A549 (cell line): ENCODE results near the gene CPO.

Experiments
- JUNB ChIP-seq: fragments of >200 bp; sonication (Bioruptor Twin); formaldehyde crosslinking; IDR thresholded peaks from 2 replicates; pipeline ENCODE4 v1.6.1; 2016
- TF ChIP-seq, protein P1 (sequence below): fragments of >200 bp; sonication (Bioruptor Twin); formaldehyde crosslinking; IDR thresholded peaks from 3 replicates; pipeline ENCODE4 v1.5.1; 2016

DNA sequence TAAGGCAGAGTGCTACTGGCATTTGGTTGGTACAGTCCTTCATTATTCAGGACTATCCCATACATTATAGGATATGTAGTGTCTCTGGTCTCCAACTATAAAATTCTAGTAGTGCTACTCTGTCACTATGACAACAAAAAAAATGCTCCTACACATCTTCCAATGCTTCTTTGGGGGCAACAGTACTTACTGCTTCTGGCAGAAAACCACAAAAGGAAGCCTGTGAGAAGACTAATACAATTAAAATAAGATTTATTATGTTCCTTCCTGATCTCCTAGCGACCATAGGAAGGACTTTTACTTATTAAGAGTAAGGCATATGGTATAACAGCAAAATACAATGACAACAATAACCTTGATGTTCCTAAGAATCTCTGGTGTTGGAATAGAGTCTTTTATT lies 48.4 kb upstream of the CPO start:
- TF ChIP-seq, protein P1, sequence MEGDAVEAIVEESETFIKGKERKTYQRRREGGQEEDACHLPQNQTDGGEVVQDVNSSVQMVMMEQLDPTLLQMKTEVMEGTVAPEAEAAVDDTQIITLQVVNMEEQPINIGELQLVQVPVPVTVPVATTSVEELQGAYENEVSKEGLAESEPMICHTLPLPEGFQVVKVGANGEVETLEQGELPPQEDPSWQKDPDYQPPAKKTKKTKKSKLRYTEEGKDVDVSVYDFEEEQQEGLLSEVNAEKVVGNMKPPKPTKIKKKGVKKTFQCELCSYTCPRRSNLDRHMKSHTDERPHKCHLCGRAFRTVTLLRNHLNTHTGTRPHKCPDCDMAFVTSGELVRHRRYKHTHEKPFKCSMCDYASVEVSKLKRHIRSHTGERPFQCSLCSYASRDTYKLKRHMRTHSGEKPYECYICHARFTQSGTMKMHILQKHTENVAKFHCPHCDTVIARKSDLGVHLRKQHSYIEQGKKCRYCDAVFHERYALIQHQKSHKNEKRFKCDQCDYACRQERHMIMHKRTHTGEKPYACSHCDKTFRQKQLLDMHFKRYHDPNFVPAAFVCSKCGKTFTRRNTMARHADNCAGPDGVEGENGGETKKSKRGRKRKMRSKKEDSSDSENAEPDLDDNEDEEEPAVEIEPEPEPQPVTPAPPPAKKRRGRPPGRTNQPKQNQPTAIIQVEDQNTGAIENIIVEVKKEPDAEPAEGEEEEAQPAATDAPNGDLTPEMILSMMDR, result no peak
- TF ChIP-seq JUNB, result no peak
